ENCODE results near the gene MRPS18C.

GRCh38 chr4:83418211-83418610 is 37.6 kb upstream of the MRPS18C start:
- TF ChIP-seq OSR2 (tag by site-specific recombination; IDR thresholded peaks at IDR 0.05): no peak
- no peak for TF ChIP-seq YY2 (tag by site-specific recombination; IDR thresholded peaks at IDR 0.05)
- TF ChIP-seq, protein P1, sequence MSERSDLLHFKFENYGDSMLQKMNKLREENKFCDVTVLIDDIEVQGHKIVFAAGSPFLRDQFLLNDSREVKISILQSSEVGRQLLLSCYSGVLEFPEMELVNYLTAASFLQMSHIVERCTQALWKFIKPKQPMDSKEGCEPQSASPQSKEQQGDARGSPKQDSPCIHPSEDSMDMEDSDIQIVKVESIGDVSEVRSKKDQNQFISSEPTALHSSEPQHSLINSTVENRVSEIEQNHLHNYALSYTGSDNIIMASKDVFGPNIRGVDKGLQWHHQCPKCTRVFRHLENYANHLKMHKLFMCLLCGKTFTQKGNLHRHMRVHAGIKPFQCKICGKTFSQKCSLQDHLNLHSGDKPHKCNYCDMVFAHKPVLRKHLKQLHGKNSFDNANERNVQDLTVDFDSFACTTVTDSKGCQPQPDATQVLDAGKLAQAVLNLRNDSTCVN (tag by site-specific recombination; optimal IDR thresholded peaks at IDR 0.05): no peak
- no peak for TF ChIP-seq ZNF629 (tag by site-specific recombination; IDR thresholded peaks at IDR 0.05)
- TF ChIP-seq ELK4 (IDR thresholded peaks at IDR 0.05; ENCODE audit: borderline replicate concordance, low read depth, low read length): no peak
- TF ChIP-seq ZBTB11 (tag by site-specific recombination; conservative IDR thresholded peaks at IDR 0.05; ENCODE audit: low read depth): no peak
- TF ChIP-seq, protein P2, sequence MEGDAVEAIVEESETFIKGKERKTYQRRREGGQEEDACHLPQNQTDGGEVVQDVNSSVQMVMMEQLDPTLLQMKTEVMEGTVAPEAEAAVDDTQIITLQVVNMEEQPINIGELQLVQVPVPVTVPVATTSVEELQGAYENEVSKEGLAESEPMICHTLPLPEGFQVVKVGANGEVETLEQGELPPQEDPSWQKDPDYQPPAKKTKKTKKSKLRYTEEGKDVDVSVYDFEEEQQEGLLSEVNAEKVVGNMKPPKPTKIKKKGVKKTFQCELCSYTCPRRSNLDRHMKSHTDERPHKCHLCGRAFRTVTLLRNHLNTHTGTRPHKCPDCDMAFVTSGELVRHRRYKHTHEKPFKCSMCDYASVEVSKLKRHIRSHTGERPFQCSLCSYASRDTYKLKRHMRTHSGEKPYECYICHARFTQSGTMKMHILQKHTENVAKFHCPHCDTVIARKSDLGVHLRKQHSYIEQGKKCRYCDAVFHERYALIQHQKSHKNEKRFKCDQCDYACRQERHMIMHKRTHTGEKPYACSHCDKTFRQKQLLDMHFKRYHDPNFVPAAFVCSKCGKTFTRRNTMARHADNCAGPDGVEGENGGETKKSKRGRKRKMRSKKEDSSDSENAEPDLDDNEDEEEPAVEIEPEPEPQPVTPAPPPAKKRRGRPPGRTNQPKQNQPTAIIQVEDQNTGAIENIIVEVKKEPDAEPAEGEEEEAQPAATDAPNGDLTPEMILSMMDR (tag by site-specific recombination; IDR thresholded peaks at IDR 0.05): no peak
- TF ChIP-seq, protein P3, sequence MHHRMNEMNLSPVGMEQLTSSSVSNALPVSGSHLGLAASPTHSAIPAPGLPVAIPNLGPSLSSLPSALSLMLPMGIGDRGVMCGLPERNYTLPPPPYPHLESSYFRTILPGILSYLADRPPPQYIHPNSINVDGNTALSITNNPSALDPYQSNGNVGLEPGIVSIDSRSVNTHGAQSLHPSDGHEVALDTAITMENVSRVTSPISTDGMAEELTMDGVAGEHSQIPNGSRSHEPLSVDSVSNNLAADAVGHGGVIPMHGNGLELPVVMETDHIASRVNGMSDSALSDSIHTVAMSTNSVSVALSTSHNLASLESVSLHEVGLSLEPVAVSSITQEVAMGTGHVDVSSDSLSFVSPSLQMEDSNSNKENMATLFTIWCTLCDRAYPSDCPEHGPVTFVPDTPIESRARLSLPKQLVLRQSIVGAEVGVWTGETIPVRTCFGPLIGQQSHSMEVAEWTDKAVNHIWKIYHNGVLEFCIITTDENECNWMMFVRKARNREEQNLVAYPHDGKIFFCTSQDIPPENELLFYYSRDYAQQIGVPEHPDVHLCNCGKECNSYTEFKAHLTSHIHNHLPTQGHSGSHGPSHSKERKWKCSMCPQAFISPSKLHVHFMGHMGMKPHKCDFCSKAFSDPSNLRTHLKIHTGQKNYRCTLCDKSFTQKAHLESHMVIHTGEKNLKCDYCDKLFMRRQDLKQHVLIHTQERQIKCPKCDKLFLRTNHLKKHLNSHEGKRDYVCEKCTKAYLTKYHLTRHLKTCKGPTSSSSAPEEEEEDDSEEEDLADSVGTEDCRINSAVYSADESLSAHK (tag by site-specific recombination; IDR thresholded peaks at IDR 0.05): no peak
- no peak for TF ChIP-seq ZNF639 (tag by site-specific recombination; IDR thresholded peaks at IDR 0.05)
